ENCODE measurements around the gene SMG6.

DNA sequence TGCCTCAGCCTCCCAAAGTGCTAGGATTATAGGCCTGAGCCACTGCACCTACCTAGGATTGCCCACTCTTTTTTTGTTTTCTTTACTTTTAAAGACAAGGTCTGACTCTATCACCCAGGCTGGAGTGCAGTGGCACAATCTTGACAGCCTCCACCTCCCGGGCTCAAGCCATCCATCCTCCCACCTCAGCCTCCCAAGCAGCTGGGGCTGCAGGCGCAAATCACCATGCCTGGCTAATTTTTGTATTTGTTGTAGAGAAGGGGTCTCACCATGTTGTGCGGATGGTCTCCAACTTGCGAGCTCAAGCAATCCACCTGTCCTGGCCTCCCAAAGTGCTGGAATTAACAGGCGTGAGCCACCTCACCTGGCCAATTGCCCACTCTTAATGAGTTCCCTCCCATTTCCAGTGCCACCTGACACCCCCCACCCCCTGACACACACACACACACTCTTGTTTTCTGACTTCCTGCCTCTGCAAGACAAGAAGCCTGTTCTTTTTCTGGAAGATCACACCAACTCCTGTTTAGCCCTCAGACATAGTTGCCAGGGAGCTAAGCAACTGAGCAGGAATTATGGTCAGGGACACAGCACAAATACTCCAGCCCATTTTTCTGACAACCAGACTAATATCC, 259.2 kb downstream of the SMG6 start:
- no peak for TF ChIP-seq EZH2 (IDR thresholded peaks at IDR 0.05; ENCODE audit: insufficient read depth, poor library complexity, severe bottlenecking)
- TF ChIP-seq EZH2phosphoT487 (IDR thresholded peaks at IDR 0.05; ENCODE audit: insufficient read depth, low read depth), result no peak
